Endothelial cell (in vitro differentiated cells): ENCODE measurements around the gene GABRD. TPM values are rescaled to one million over a fixed set of nuclear protein-coding genes. Genes with fewer than 3 reads are reported as not detected.
A peak's percentile ranks its signal among the peaks of the same experiment; 100 is the strongest.

Experiments used
- DNase-seq: peaks from one replicate; pipeline ENCODE4 v3.0.0; 2021; ENCODE audit warnings: low spot score
- H3K27ac Mint-ChIP-seq: one replicate; pipeline ENCODE4 v1.8.0; 2021; ENCODE audit warnings: mixed read lengths, inconsistent platforms; ENCODE audit not compliant: unreplicated experiment
- H3K27me3 Mint-ChIP-seq: one replicate; pipeline ENCODE4 v1.8.0; 2021; ENCODE audit warnings: mild to moderate bottlenecking, moderate library complexity, mixed read lengths, inconsistent platforms; ENCODE audit not compliant: unreplicated experiment
- H3K36me3 Mint-ChIP-seq: one replicate; pipeline ENCODE4 v1.8.0; 2021; ENCODE audit warnings: mild to moderate bottlenecking, low read depth, mixed read lengths, inconsistent platforms; ENCODE audit not compliant: unreplicated experiment
- H3K4me1 Mint-ChIP-seq: one replicate; pipeline ENCODE4 v1.8.0; 2021; ENCODE audit warnings: mild to moderate bottlenecking, mixed read lengths, inconsistent platforms; ENCODE audit not compliant: unreplicated experiment
- H3K4me3 Mint-ChIP-seq: one replicate; pipeline ENCODE4 v1.8.0; 2021; ENCODE audit warnings: mild to moderate bottlenecking, mixed read lengths, inconsistent platforms; ENCODE audit not compliant: unreplicated experiment
- H3K9me3 Mint-ChIP-seq: one replicate; pipeline ENCODE4 v1.8.0; 2021; ENCODE audit warnings: mixed read lengths, inconsistent platforms; ENCODE audit not compliant: unreplicated experiment
- CTCF ChIP-seq: fragments of 200-600 bp; sonication (generic); IDR thresholded peaks from one replicate; pipeline ENCODE4 v1.5.0; 2021; ENCODE audit warnings: antibody characterized with exemption; ENCODE audit not compliant: unreplicated experiment
- total RNA-seq: library from RNA; stranded (reverse); fragmentation: NEBNext Ultra II Directional; extraction: Animal tissue kit (Norgen Biotek cat#: 25700); gene quantifications from one replicate; pipeline ENCODE4 v1.2.1, GENCODE V29; 2021; ENCODE audit not compliant: unreplicated experiment

Gene GABRD
- total RNA-seq, 1 donor from 2014 or later = 0.64 TPM

DNA sequence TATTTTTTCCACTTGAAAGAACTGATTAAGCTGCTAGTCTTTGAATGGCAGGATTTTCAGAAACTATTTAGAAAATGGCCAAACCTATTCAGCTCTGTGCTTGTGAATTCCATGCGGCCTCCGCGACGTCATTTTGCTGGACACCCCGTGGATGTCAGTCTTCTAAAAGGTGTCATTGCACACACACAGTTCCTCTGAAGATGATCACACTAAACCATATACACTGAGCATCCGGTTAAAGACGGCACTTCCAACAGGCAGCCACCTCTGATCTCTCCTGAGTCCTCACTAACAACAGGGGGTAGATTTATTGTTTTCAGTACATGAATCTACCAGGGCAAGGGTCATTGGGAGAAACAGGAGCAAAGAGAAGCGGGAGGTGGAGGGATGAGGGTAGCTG is 24.6 kb upstream of the GABRD start:
- Mint-ChIP-seq H3K36me3 (no peaks in the 10 kb centered on the region), H3K27me3 (peaks cover 2% of the 10 kb centered on the region), H3K9me3 (no peaks in the 10 kb centered on the region), H3K4me1 (peaks cover 6% of the 10 kb centered on the region), H3K4me3 (no peak overlapping the region), H3K27ac (peak overlapping the region; percentile 15)
- no peak for DNase-seq
- TF ChIP-seq CTCF = no peak

DNA sequence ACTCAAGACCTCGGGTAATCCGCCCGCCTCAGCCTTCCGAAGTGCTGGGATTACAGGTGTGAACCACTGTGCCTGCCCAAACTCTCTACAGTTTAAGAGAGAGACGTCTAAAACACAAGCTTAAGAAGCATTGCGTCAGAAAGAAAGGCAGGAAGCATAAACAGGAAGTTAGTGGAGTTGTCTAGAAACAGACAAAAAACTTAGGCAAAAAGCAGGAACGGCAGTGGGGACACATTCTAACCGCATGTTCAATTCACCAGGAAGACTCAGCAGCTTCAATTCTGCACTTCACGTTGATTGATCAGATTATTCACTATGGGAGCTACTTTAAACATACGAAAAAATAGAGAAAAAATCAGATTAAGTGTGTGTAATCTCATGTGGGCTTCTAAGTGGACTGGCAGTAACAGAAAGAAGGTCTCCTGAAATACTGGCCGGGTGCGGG is 22.9 kb upstream of the GABRD start:
- Mint-ChIP-seq H3K4me1 (peaks cover 6% of the 10 kb centered on the region), H3K27me3 (peaks cover 2% of the 10 kb centered on the region), H3K36me3 (no peaks in the 10 kb centered on the region), H3K4me3 (peak overlapping the region; percentile 6), H3K9me3 (no peaks in the 10 kb centered on the region), H3K27ac (peak overlapping the region; percentile 94)
- no peak for TF ChIP-seq CTCF
- DNase-seq = no peak

DNA sequence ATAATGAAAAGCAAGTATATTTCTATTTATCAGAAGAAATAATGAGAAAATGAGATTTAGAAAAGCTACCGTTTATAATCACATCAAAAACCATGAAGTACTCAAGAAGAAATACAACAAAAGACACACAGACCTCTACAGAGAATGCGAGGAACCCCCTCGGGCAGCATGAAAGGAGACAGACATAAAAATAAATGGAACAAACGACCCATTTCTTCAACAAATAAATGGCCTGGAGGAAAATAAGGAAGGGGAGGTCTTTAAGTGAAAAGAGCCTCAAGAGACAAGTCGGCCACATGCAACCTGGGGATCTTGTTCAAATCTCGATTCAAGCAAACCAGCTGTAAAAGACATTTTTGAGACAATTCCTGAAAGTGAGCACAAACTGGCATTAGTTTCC is 21.6 kb upstream of the GABRD start:
- no peak for TF ChIP-seq CTCF

DNA sequence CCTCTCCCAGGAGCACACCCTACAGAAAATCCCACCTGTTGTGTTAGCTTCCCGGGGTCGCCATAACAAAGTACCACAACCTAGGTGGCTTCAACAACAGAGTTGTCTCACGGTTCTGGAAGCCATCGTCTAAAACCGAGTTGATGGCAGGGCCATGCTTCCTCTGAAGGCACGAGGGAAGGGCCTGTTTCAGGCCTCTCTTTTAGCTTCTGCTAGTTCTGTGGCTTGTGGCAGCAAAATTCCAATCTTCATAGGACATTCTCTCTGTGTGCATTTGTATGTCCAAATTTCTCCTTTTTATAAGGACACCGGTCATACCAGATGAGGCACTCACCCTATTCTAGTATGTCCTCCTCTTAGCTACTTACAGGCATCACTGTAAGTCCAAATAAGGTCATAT is 18.7 kb upstream of the GABRD start:
- Mint-ChIP-seq H3K27me3 (peaks cover 7% of the 10 kb centered on the region), H3K9me3 (no peaks in the 10 kb centered on the region), H3K4me1 (peaks cover 6% of the 10 kb centered on the region), H3K27ac (no peak overlapping the region), H3K4me3 (no peak overlapping the region), H3K36me3 (no peaks in the 10 kb centered on the region)
- no peak for DNase-seq
- TF ChIP-seq CTCF = no peak

More for the DNA sequence above, 21.6 kb upstream of the GABRD start:
- no peak overlapping the region for H3K4me3 Mint-ChIP-seq
- H3K4me1 Mint-ChIP-seq = peaks cover 6% of the 10 kb centered on the region
- H3K27me3 Mint-ChIP-seq = peaks cover 5% of the 10 kb centered on the region
- H3K9me3 Mint-ChIP-seq = no peaks in the 10 kb centered on the region
- no peaks in the 10 kb centered on the region for H3K36me3 Mint-ChIP-seq
- no peak for DNase-seq
- peak overlapping the region; percentile 54 for H3K27ac Mint-ChIP-seq

- Mint-ChIP-seq H3K27ac (no peak overlapping the region), H3K4me1 (peaks cover 6% of the 10 kb centered on the region), H3K9me3 (no peaks in the 10 kb centered on the region), H3K27me3 (peaks cover 7% of the 10 kb centered on the region), H3K4me3 (no peak overlapping the region), H3K36me3 (no peaks in the 10 kb centered on the region)
- no peak for TF ChIP-seq CTCF
- DNase-seq = no peak
Measured at GRCh38 chr1:2000850-2001249, 18.3 kb upstream of the GABRD start.
